H1 (cell line): ENCODE measurements around the gene MPV17L2. TPM values are rescaled to one million over a fixed set of nuclear protein-coding genes. Genes with fewer than 3 reads are reported as not detected.
A peak's percentile ranks its signal among the peaks of the same experiment; 100 is the strongest.

ENCODE experiments used
- CTCF ChIA-PET: fragments of 300-600 bp; sonication (Branson Sonifier 250); formaldehyde crosslinking; loops from one replicate; lab custom pipeline; 2021; ENCODE audit not compliant: partially characterized antibody; lab: Charles Lee
- POLR2A ChIA-PET: fragments of 300-600 bp; sonication (Branson Sonifier 250); formaldehyde crosslinking; loops from one replicate; lab custom pipeline; 2021; ENCODE audit warnings: inconsistent platforms; ENCODE audit not compliant: partially characterized antibody; lab: Charles Lee
- DNase-seq, 2 experiments: peaks; one replicate each; pipeline versions ENCODE4 v3.0.0 to v3.0.0-alpha.2; 2010 to 2022; ENCODE audit warnings: low spot score in 2 of 2, low read depth in 1 of 2, mixed read lengths in 1 of 2
- FAIRE-seq: peaks from 2 replicates; lab custom pipeline; 2011; peaks lifted over from hg19 to GRCh38; lab: Jason Lieb, UNC
- H2AFZ ChIP-seq: 2 replicates; pipeline ENCODE4 v1.8.1; 2012; ENCODE audit warnings: low read length, inconsistent platforms
- H2AK5ac ChIP-seq: 2 replicates; pipeline ENCODE4 v1.6.1; 2013; ENCODE audit warnings: low read depth, low read length
- H2BK120ac ChIP-seq: replicated peaks from 2 replicates; pipeline ENCODE3; 2013; ENCODE audit warnings: low read depth, low read length, inconsistent platforms
- H2BK12ac ChIP-seq: 2 replicates; pipeline ENCODE4 v1.6.1; 2013; ENCODE audit warnings: low read depth, low read length
- H2BK15ac ChIP-seq: 2 replicates; pipeline ENCODE4 v1.6.1; 2013; ENCODE audit warnings: low read length
- H2BK20ac ChIP-seq: 2 replicates; pipeline ENCODE4 v1.6.1; 2013; ENCODE audit warnings: low read length
- H2BK5ac ChIP-seq: 2 replicates; pipeline ENCODE4 v1.6.1; 2013; ENCODE audit warnings: low read depth, low read length
- H3K14ac ChIP-seq: 2 replicates; pipeline ENCODE4 v1.6.1; 2013; ENCODE audit warnings: inconsistent platforms; ENCODE audit not compliant: insufficient read length
- H3K18ac ChIP-seq: 2 replicates; pipeline ENCODE4 v1.6.1; 2013; ENCODE audit warnings: low read length; ENCODE audit errors: extremely low read depth
- H3K23ac ChIP-seq: 2 replicates; pipeline ENCODE4 v1.6.1; 2013; ENCODE audit warnings: inconsistent platforms; ENCODE audit not compliant: insufficient read length
- H3K23me2 ChIP-seq: 2 replicates; pipeline ENCODE4 v1.6.1; 2013; ENCODE audit warnings: low read depth, low read length
- H3K27ac ChIP-seq: 2 replicates; pipeline ENCODE4 v1.6.1; 2011; ENCODE audit warnings: low read depth, low read length, inconsistent platforms
- H3K27me3 ChIP-seq, 4 experiments: replicated peaks in 1 of 4; 1 replicate in 1 of 4; 2 replicates in 3 of 4; pipeline versions ENCODE4 v1.6.1 to v1.8.1; 2011 to 2013; ENCODE audit warnings: low read length in 3 of 4, mild to moderate bottlenecking in 3 of 4, inconsistent platforms in 2 of 4, mixed read lengths in 2 of 4, moderate library complexity in 1 of 4; ENCODE audit not compliant: control insufficient read depth in 3 of 4, insufficient read depth in 3 of 4; ENCODE audit errors: extremely low read depth in 1 of 4
- H3K36me3 ChIP-seq, 4 experiments: 2 replicates each; pipeline versions ENCODE4 v1.6.1 to v1.8.1; 2011 to 2013; ENCODE audit warnings: mild to moderate bottlenecking in 4 of 4, low read length in 3 of 4, moderate library complexity in 2 of 4, control low read depth in 1 of 4, inconsistent platforms in 1 of 4; ENCODE audit not compliant: insufficient read depth in 4 of 4, control insufficient read depth in 2 of 4
- H3K4ac ChIP-seq: replicated peaks from 2 replicates; pipeline ENCODE3; 2013; ENCODE audit warnings: low read length, low read depth, mixed read lengths, inconsistent platforms; ENCODE audit not compliant: insufficient read length
- H3K4me1 ChIP-seq, 4 experiments: replicated peaks in 1 of 4; 1 replicate in 1 of 4; 2 replicates in 3 of 4; pipeline versions ENCODE4 v1.6.1 to v1.8.1; 2011 to 2013; ENCODE audit warnings: low read length in 3 of 4, inconsistent platforms in 2 of 4, mixed read lengths in 1 of 4; ENCODE audit not compliant: insufficient read depth in 4 of 4, control insufficient read depth in 3 of 4
- H3K4me2 ChIP-seq, 2 experiments: 2 replicates each; pipeline versions ENCODE4 v1.6.1 to v1.8.1; 2011 to 2013; ENCODE audit warnings: low read depth in 2 of 2, low read length in 2 of 2, control low read depth in 1 of 2, inconsistent platforms in 1 of 2, mild to moderate bottlenecking in 1 of 2; ENCODE audit not compliant: insufficient read depth in 1 of 2
- H3K4me3 ChIP-seq, 4 experiments: fragments of 200-600, 300-600 bp in 1 of 4; sonication (generic), shearing (Covaris generic), sonication (Bioruptor Twin) in 1 of 4; 2 replicates each; pipeline versions ENCODE4 v1.5.1 to v1.8.1; 2011 to 2016; ENCODE audit warnings: low read length in 4 of 4, low read depth in 3 of 4, control low read depth in 2 of 4, inconsistent platforms in 2 of 4, mild to moderate bottlenecking in 2 of 4, mixed read lengths in 1 of 4, moderate library complexity in 1 of 4; ENCODE audit not compliant: insufficient read depth in 2 of 4; ENCODE audit errors: extremely low read depth in 1 of 4
- H3K56ac ChIP-seq: replicated peaks from 2 replicates; pipeline ENCODE3; 2013; ENCODE audit warnings: low read depth, mild to moderate bottlenecking, mixed read lengths, low read length, inconsistent platforms; ENCODE audit not compliant: insufficient read length
- H3K79me1 ChIP-seq: 2 replicates; pipeline ENCODE4 v1.6.1; 2013; ENCODE audit warnings: low read depth, low read length, control low read depth
- H3K79me2 ChIP-seq, 2 experiments: 2 replicates each; pipeline versions ENCODE4 v1.6.1 to v1.8.1; 2012 to 2013; ENCODE audit warnings: low read length in 2 of 2, mild to moderate bottlenecking in 2 of 2, inconsistent platforms in 1 of 2; ENCODE audit not compliant: insufficient read depth in 2 of 2, control insufficient read depth in 1 of 2
- H3K9ac ChIP-seq, 4 experiments: replicated peaks in 1 of 4; 1 replicate in 1 of 4; 2 replicates in 3 of 4; pipeline versions ENCODE4 v1.6.1 to v1.8.1; 2011 to 2013; ENCODE audit warnings: low read depth in 3 of 4, low read length in 3 of 4, control low read depth in 2 of 4, mild to moderate bottlenecking in 2 of 4, moderate library complexity in 2 of 4, inconsistent platforms in 1 of 4; ENCODE audit errors: extremely low read depth in 1 of 4
- H3K9me3 ChIP-seq, 2 experiments: 2 replicates each; pipeline versions ENCODE4 v1.6.1 to v1.8.1; 2012 to 2013; ENCODE audit warnings: mild to moderate bottlenecking in 2 of 2, moderate library complexity in 2 of 2, control low read depth in 1 of 2, inconsistent platforms in 1 of 2, low read depth in 1 of 2, low read length in 1 of 2, mixed read lengths in 1 of 2; ENCODE audit not compliant: insufficient read depth in 2 of 2
- H4K20me1 ChIP-seq, 2 experiments: replicated peaks in 1 of 2; 2 replicates each; pipeline versions ENCODE3 to v1.8.1; 2011 to 2013; ENCODE audit warnings: inconsistent platforms in 2 of 2, low read length in 2 of 2, mild to moderate bottlenecking in 1 of 2; ENCODE audit not compliant: insufficient read depth in 2 of 2, control insufficient read depth in 1 of 2
- H4K5ac ChIP-seq: 2 replicates; pipeline ENCODE4 v1.6.1; 2013; ENCODE audit warnings: low read length, low read depth, mixed read lengths, inconsistent platforms; ENCODE audit not compliant: insufficient read length
- H4K8ac ChIP-seq: 2 replicates; pipeline ENCODE4 v1.8.0; 2013; ENCODE audit warnings: mild to moderate bottlenecking, moderate library complexity, low read length, inconsistent platforms; ENCODE audit not compliant: insufficient read depth; ENCODE audit errors: extremely low read depth
- H4K91ac ChIP-seq: replicated peaks from 2 replicates; pipeline ENCODE3; 2013; ENCODE audit warnings: low read length, mixed read lengths, inconsistent platforms; ENCODE audit not compliant: insufficient read length
- EZH2 ChIP-seq: fragments of 200-600 bp; sonication (generic); IDR thresholded peaks from 2 replicates; pipeline ENCODE4 v1.7.1; 2012; ENCODE audit warnings: low read depth, mild to moderate bottlenecking, moderate library complexity, low read length, inconsistent platforms; ENCODE audit not compliant: severe bottlenecking
- POLR2AphosphoS5 ChIP-seq: IDR thresholded peaks from 2 replicates; pipeline ENCODE4 v1.6.1; 2011; ENCODE audit warnings: low read depth, low read length
- POU5F1 ChIP-seq: IDR thresholded peaks from 2 replicates; pipeline ENCODE4 v1.6.1; 2011; ENCODE audit warnings: low read depth, mild to moderate bottlenecking, low read length, moderate library complexity
- SIN3A ChIP-seq, 2 experiments: IDR thresholded peaks in 1 of 2; conservative IDR thresholded peaks in 1 of 2; 2 replicates each; pipeline ENCODE4 v1.6.1; 2011 to 2012; ENCODE audit warnings: low read length in 2 of 2, improper control_type of control experiment in 1 of 2, low read depth in 1 of 2, mild to moderate bottlenecking in 1 of 2
- WGBS, 2 experiments: shearing (Covaris generic) in 1 of 2; methylation state at CpG; one replicate each; pipeline versions ENCODE4 v1.1.6 to v1.1.7; 2013 to 2015; ENCODE audit warnings: low lambda C conversion rate in 2 of 2, mixed read lengths in 2 of 2, inconsistent platforms in 1 of 2, low coverage in 1 of 2, missing lambda C conversion rate in 1 of 2; ENCODE audit not compliant: insufficient replicate concordance in 2 of 2, insufficient coverage in 1 of 2, insufficient read length in 1 of 2; ENCODE audit errors: extremely low coverage in 1 of 2, missing lambda C conversion rate in 1 of 2; 5-methylcytosine and 5-hydroxymethylcytosine counted together
- polyA plus RNA-seq, 7 experiments: library from polyadenylated mRNA; depleted of rRNA in 3 of 7; stranded (reverse) in 5 of 7; unstranded in 2 of 7; fragments of >200 nt in 5 of 7; fragments of 200-250 nt in 2 of 7; gene quantifications; 1 replicate in 5 of 7; 2 replicates in 1 of 7; 4 replicates in 1 of 7; pipeline versions ENCODE4 v1.2.1 to v1.2.3, GENCODE V29; 2011 to 2013; ENCODE audit warnings: missing spikeins in 2 of 7, mixed read lengths in 2 of 7
- total RNA-seq: library from RNA; stranded (reverse); fragmentation: NEBNext Ultra II Directional; extraction: Animal tissue kit (Norgen Biotek cat#: 25700); gene quantifications from 2 replicates; pipeline ENCODE4 v1.2.1, GENCODE V29; 2021

The MPV17L2 gene
- total and polyA plus RNA-seq, 2 of the 8 experiments (the other 6 are each of a cell fraction or from before 2014, with no cell fraction given) = 24.2 to 82.6 TPM

DNA sequence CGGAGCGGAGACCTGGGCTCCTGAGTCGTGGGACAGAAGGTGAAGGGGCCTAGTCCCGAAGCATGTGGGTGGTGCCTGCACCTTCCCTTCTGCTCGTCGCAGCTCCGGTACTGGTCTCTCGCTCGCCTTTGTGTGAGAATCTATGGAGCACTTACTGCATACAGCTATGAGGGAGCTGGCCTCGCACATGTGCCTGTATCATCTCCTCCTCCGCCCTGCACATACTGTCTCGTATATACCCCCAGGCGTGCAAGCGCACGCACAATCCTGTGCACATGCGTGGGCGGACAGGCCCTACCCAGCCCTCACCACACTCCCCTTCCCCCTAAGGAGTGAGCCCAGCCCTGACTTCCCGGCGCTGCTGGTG, 31.4 kb upstream of the MPV17L2 start:
- Histone ChIP-seq H3K14ac (no peak overlapping the region), H2BK15ac (peak overlapping the region; percentile 0; the same call in 1 of the 2 replicates), H2BK120ac (no peak overlapping the region), H3K4me1 (peaks cover 0 to 10% (median 7%) of the 10 kb centered on the region in 4 experiments; a peak in 6 of 7 replicates), H2AK5ac (no peak overlapping the region), H4K91ac (no peak overlapping the region), H4K5ac (no peak overlapping the region), H3K79me1 (no peaks in the 10 kb centered on the region), H3K23me2 (peaks cover 3% of the 10 kb centered on the region), H3K18ac (no peak overlapping the region), H3K4me3 (peak overlapping the region in 1 of 4 experiments; percentile 27; a peak in 2 of 8 replicates), H2BK12ac (peak overlapping the region; percentile 75; the same call in 1 of the 2 replicates), H3K23ac (no peak overlapping the region), H4K8ac (peak overlapping the region; percentile 30; the same call in 1 of the 2 replicates), H3K4me2 (peak overlapping the region; percentile 7 to 66), H3K36me3 (peaks cover 3 to 25% (median 16%) of the 10 kb centered on the region in 4 experiments; a peak in 6 of 8 replicates), H3K56ac (no peak overlapping the region), H4K20me1 (peaks cover 2 to 14% of the 10 kb centered on the region in 2 experiments), H3K27ac (no peak overlapping the region), H2AFZ (no peak overlapping the region; the same call in 1 of the 2 replicates), H2BK20ac (no peak overlapping the region), H3K79me2 (no peaks in the 10 kb centered on the region), H2BK5ac (peak overlapping the region; percentile 77; the same call in 1 of the 2 replicates), H3K9me3 (no peaks in the 10 kb centered on the region), H3K27me3 (no peaks in the 10 kb centered on the region), H3K9ac (peak overlapping the region in 1 of 4 experiments; percentile 20; a peak in 2 of 7 replicates)
- 87% methylated on average over 11 of the region's 19 CpGs; no CpG with 5 or more reads in 1 of the 2 experiments for WGBS, 2 experiments
- DNase-seq (no peak), FAIRE-seq (no peak)
- CTCF ChIA-PET = interaction anchor here (0.5 to 2.4 kb wide), 15 partner anchors 9 to 363 kb away, joined by 3 to 24 read pairs (median 4); no protein-coding TSS in a partner anchor
- POLR2A ChIA-PET = interaction anchor here (0.6 to 2.0 kb wide), 5 partner anchors 9 to 296 kb away, joined by 3 to 8 read pairs (median 4); no protein-coding TSS in a partner anchor
- no peak for TF ChIP-seq EZH2
- TF ChIP-seq SIN3A (conservative IDR thresholded peaks at IDR 0.05 in 1 of 2, IDR thresholded peaks at IDR 0.05 in 1 of 2; ENCODE audit: low read depth in 1 of 2, low read length in 2 of 2) = no peak
- no peak for TF ChIP-seq POU5F1
- 0 out of 2 replicates have a peak, but pooled peaks have one; percentile 22 for TF ChIP-seq POLR2AphosphoS5
- TF ChIP-seq, all 59 proteins: peak for 1
- peak overlapping the region; percentile 6 for H3K4ac ChIP-seq
